ENCODE measurements around the gene ARMC7.
A peak's percentile ranks its signal among the peaks of the same experiment; 100 is the strongest.
"Not testable (repeated sequence)": the region's sequence is repeated elsewhere in the genome, so short reads cannot be mapped to it uniquely, and the experiment has no call there.

The ARMC7 gene

DNA sequence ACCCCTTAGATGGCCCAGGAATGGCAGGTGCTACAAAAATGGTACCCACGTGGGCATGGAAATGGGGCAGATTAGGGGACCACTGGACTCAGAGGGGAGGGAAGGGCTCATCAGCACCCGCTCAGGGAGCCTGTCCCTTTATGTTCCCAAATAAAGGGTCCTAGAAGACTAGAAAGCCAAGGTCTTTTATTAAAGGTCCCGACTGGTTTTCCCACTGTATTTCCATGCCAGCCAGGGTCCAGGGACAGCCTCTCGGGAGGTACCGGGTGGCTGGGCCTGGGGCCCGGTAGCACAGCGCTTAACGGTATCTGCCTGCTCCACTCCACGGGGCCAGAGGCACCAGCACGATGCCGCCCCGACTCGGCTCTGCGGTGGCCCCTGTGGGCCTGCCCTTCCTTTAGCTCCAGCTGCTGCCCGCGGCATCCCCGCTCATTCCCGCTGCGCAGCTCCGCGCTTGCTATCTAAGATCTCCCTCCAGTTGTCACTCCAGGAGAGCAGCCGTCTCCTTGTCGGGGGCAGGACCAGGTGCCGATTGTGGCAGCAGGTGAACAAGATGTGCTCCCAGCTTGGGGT, 20.4 kb downstream of the ARMC7 start:
- DNase-seq (ENCODE audit: low spot score) = no peak

GRCh38 chr17:75130632-75131277, 21.0 kb downstream of the ARMC7 start:
- peak; percentile 69 for DNase-seq (ENCODE audit: low spot score)

DNA sequence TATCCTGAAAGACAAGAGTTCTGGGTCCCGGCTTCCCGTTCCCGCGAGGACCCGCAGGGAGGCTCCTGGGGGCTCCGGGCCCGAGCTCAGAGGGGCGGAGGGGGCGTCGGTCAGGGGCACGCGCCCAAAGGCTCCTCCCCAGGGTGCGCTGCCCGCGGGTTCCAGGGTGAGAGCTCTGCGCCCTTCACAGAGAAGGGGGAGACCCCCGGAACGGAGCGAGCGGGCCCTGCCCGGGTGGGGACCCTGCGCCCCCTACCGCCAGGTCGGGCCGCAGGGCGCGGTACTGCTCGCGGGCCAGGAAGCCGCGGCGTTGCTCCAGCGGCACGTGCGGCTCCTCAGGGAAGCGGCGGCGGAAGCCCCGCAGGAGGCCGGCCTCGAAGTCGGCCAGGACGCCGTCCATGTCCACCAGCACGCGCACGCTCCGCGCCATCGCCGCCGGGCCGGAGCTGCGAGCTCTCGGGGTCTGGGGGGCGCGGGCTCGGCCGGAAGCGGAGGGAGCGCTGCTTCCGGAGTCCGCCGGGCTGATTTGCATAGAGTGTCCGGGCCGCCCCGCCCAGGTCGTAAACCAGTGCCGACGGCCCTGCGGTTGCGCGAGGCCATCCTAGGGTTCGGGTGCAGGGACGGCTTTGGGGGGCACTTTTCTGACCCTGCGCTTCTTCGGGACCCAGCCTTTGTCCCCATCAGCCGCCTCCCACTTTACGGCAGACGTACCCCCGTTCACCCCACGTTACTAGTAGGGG, 21.7 kb downstream of the ARMC7 start, which contains the start of gene NT5C:
TSS of gene NT5C (minus strand) at position 465 of the 740 bp plus-strand sequence. CDS start at position 430, 35 bp downstream.
- DNase-seq (ENCODE audit: low spot score) = peak; percentile 84

DNA sequence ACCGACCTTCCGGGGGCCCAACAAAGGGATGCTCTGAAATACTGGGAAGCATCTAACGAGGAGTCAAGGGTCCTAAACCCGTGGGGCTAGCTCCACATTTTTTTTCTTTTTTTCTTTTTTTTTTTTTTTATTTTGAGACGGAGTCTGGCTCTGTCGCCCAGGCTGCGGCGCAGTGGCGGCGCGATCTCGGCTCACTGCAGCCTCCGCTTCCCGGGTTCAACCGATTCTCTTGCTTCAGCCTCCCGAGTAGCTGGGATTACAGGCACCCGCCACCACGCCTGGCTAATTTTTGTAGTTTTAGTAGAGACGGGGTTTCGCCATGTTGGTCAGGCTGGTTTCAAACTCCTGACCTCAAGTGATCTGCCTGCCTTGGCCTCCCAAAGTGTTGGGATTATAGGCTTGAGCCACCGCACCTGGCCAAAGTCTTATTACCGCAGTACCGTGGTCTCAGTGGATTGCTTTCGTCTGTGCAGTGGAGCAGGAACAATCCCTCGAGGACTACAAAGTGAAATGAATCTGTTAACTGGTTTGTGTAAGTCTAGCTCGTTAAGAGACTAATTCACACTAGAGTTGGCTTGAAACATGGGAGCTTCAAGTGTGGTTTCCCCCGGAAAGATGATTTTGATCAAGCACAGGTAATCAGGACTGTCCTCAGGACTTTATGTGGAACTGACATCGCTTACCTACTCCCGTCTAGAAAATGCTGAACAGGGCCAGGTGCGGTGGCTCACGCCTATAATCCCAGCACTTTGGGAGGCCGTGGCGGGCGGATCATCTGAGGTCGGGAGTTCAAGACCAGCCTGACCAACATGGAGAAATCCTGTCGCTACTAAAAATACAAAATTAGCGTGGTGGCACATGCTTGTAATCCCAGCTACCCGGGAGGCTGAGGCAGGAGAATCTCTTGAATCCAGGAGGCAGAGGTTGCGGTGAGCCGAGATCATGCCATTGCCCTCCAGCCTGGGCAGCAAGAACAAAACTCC, 22.5 kb downstream of the ARMC7 start:
- DNase-seq (ENCODE audit: low spot score) = not testable (repeated sequence)

- DNase-seq (ENCODE audit: low spot score) = no peak
Observed at GRCh38 chr17:75133001-75133400, 23.2 kb downstream of the ARMC7 start.

DNA sequence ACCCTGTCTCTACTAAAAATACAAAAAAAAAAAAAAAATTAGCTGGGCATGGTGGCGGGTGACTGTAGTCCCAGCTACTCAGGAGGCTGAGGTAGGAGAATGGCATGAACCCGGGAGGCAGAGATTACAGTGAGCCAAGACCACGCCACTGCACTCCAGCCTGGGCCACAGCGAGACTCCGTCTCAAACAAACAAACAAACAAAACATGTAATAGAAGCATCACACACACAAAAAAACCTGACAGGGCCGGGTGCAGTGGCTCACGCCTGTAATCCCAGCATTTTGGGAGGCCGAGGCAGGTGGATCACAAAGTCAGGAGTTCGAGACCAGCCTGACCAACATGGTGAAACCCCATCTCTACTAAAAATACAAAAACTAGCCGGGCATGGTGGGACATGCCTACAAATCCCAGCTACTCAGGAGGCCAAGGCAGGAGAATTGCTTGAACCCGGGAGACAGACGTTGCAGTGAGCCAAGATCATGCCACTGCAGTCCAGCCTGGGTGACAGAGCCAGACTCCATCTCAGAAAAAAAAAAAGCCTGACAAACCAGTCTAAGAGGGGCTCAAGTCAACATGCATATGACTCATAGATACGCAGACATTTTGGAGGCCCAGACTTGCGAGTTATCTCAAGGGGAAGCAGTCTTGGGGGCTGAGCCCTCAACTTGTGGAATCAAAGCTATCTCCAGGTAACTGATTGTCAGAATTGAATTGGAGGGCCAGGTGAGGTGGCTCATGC, 24.0 kb downstream of the ARMC7 start:
- peak; percentile 12 for DNase-seq (ENCODE audit: low spot score)

GRCh38 chr17:75135452-75135851, 25.7 kb downstream of the ARMC7 start:
- no peak for DNase-seq (ENCODE audit: low spot score)

DNA sequence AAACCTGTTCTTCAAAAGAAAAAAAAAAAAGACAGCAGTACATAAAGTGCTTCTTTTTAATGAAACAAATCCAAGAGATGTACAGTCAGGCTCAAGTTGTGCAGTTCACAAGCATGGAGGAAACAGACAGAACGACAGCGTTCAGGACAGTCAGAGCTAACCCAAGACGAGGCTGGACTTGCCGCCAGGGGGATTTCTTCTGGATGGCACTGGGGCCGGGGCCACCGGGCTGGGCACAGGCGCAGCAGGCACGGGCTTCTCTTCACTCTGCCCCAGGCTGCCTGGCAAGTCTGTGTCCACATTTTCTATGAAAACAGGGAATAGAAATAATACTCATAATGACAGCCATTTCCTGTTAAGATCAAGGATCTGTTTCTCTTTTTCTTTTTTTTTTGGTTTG, 26.2 kb downstream of the ARMC7 start:
- no peak for DNase-seq (ENCODE audit: low spot score)

GRCh38 chr17:75137762-75138161, 28.0 kb downstream of the ARMC7 start:
- DNase-seq (ENCODE audit: low spot score) = not testable (repeated sequence)

GRCh38 chr17:75138519-75138918, 28.8 kb downstream of the ARMC7 start:
- DNase-seq (ENCODE audit: low spot score) = no peak

DNA sequence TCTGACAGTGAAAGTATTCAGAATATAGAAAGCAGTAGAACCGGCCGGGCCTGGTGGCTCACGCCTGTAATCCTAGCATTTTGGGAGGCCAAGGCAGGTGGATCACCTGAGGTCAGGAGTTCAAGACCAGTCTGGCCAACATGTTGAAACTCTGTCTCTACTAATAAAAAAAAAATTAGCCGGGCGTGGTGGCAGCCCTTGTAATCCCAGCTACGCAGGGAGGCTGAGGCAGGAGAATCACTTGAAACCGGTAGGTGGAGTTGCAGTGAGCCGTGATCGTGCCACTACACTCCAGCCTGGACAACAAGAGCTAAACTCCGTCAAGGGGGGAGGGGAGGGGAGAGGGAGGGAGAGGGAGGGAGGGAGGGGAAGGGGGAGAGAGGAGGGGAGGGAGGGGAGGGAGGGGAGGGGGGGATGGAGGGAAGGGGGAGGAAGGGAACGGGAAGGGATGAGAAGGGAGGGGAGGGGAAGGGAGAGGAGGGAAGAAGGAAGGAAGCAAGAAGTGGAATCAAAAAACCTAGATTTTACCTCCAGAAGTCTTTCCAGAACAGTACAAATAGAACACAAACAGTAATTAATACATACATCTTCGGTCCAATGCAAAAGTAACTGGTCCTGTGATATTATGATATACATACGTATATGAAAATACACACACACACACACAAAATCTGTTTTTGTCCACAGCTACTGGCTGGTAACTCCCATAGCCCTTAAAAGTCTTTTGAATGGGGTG, 32.6 kb downstream of the ARMC7 start:
- no peak for DNase-seq (ENCODE audit: low spot score)

DNA sequence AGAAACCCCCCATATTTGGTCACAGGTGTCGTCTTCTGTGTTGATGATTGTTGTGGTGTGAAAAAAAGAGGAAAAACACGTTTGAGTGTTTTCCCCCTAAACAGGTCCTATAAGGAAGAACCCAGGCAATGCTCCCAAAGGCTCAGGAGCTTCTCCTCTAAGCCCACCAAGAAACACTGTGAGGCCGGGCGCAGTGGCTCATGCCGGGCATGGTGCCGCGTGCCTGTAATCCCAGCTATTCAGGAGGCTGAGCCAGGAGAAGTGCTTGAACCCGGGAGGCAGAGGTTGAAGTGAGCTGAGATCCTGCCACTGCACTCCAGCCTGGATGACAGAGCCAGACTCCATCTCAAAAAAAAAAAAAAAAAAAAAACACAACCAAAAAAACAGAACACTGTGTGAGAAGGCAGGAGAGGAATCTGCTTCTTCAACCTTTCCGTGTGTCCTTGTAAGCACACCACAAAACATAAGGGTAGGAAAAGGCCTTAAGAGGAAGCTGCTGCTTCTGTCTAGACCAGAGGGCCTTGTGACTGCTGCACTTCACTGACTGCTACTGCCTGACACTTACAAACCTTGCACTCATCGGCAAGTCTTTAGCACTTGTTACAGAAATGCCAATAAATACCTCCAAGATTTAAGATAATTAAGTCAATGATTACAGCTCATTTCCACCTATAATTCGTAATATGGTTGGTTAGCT, 35.2 kb downstream of the ARMC7 start:
- no peak for DNase-seq (ENCODE audit: low spot score)

DNA sequence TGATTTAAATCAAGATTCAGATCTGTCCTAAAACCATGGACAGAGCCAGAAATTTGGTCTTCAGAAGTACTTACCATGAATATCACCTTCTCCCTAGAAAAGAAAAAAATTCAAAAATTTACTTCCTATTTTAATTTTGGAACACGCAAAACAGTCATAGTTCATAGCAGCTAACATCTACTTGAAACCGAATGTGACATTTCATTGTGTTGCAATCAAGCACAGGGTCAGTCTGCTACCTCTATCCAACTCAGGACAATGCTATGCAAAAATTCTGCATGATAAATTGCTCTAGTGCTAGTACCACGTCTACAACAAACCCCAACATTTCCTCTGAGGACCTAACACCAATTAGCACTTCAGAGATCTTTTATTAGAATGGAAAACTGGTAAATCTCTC, 36.8 kb downstream of the ARMC7 start:
- no peak for DNase-seq (ENCODE audit: low spot score)

DNA sequence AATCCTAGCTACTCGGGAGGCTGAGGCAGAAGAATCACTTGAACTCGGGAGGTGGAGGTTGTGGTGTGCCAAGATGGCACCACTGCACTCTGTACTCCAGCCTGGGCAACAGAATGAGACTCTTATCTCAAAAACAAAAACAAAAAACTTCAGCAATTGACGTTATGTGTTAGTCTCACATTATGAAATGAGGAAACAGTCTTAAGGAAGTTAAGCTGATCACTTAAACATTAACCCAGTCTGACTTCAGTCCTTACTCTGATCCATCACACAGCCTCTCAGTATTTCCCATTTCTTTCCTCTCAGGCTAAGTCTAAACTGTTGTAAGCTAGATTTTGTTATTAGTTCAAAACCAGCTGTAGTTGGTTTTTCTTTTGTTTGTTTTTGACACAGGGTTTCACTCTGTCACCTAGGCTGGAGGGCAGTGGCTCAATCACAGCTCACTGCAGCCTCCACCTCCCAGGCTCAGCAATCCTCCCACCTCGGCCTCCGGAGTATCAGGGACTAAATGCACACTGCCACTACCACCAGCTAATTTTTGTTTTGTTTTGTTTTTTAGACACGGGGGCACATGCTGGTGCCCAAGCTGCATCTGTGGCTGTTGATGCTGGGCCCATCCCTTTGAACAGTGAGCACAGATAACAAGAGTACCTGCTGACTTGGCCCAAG, 38.2 kb downstream of the ARMC7 start:
- DNase-seq (ENCODE audit: low spot score) = peak; percentile 71

DNA sequence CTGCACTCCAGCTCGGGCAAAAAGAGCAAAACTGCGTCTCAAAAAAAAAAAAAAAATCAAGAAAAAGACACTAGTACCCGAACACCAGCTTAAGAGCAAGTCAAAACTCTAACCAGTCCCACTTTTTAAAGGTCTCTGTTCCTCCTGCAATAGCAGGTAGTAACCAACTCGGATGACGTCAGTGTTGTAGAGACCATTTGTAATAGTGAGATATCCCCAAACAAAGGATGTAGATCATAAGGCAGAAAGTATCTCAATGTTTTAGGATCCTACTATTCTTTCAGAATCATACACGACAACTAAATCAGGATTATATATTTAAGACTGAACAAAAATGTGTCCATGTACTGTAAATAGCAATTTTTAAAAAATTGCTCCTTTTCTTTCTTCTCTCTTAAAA, 42.2 kb downstream of the ARMC7 start:
- DNase-seq (ENCODE audit: low spot score) = no peak

GRCh38 chr17:75152523-75152921, 42.8 kb downstream of the ARMC7 start:
- no peak for DNase-seq (ENCODE audit: low spot score)

- peak; percentile 79 for DNase-seq (ENCODE audit: low spot score)
Observed at GRCh38 chr17:75152922-75153779, 43.4 kb downstream of the ARMC7 start.

- no peak for DNase-seq (ENCODE audit: low spot score)
Observed at GRCh38 chr17:75153780-75154194, 44.0 kb downstream of the ARMC7 start.

Measured in kidney tubule cell (primary cell).